Nephron (organoid): ENCODE measurements around the gene WDR93.
"Not testable (repeated sequence)": the region's sequence is repeated elsewhere in the genome, so short reads cannot be mapped to it uniquely, and the experiment has no call there.

Experiments used
- H3K27ac Mint-ChIP-seq, 3 experiments: 2 replicates each; pipeline ENCODE4 v1.8.0; 2020; ENCODE audit warnings: mixed read lengths in 3 of 3, mild to moderate bottlenecking in 2 of 3, moderate library complexity in 1 of 3
- H3K27me3 Mint-ChIP-seq: 2 replicates; pipeline ENCODE4 v1.8.0; 2021; ENCODE audit warnings: low read depth, mild to moderate bottlenecking, moderate library complexity, mixed read lengths
- H3K36me3 Mint-ChIP-seq: 2 replicates; pipeline ENCODE4 v1.8.0; 2020; ENCODE audit warnings: low read depth, mixed read lengths
- H3K4me1 Mint-ChIP-seq: 2 replicates; pipeline ENCODE4 v1.8.0; 2020; ENCODE audit warnings: mixed read lengths
- H3K4me3 Mint-ChIP-seq, 3 experiments: 2 replicates each; pipeline ENCODE4 v1.8.0; 2020; ENCODE audit warnings: mild to moderate bottlenecking in 3 of 3, mixed read lengths in 3 of 3, moderate library complexity in 2 of 3
- H3K9me3 Mint-ChIP-seq: 2 replicates; pipeline ENCODE4 v1.8.0; 2020; ENCODE audit warnings: mixed read lengths
- TF ChIP-seq, protein P1 (sequence below), 3 experiments: fragments of 200-600 bp; sonication (generic); IDR thresholded peaks; one replicate each; pipeline ENCODE4 v1.5.0; 2021; ENCODE audit warnings: antibody characterized with exemption in 3 of 3; ENCODE audit not compliant: unreplicated experiment in 3 of 3

The WDR93 gene

DNA sequence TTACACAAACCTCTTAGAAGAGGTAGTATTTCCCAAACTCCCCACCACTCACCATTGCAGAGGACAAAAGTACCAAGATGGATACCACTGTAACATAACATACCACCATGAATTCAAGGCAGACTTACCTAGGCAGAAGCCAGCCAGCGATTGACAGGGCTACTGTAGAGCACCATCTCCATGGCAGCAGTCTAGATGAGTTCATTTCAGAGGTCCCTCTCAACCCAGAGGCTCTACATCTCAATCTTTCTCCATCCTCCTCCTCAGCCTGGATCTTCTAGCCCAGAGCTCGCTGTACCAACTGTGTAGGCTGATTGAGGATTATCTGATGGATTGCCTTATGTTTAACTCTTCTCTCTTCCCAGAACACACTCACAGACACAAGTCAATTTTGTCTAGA lies 9.5 kb upstream of the WDR93 start:
- TF ChIP-seq, protein P1, sequence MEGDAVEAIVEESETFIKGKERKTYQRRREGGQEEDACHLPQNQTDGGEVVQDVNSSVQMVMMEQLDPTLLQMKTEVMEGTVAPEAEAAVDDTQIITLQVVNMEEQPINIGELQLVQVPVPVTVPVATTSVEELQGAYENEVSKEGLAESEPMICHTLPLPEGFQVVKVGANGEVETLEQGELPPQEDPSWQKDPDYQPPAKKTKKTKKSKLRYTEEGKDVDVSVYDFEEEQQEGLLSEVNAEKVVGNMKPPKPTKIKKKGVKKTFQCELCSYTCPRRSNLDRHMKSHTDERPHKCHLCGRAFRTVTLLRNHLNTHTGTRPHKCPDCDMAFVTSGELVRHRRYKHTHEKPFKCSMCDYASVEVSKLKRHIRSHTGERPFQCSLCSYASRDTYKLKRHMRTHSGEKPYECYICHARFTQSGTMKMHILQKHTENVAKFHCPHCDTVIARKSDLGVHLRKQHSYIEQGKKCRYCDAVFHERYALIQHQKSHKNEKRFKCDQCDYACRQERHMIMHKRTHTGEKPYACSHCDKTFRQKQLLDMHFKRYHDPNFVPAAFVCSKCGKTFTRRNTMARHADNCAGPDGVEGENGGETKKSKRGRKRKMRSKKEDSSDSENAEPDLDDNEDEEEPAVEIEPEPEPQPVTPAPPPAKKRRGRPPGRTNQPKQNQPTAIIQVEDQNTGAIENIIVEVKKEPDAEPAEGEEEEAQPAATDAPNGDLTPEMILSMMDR (IDR thresholded peaks at IDR 0.05; ENCODE audit: unreplicated experiment in 3 of 3) = no peak
- Mint-ChIP-seq H3K27ac (peak overlapping the region in 2 of 3 experiments; percentile 47 to 71), H3K36me3 (peaks cover 18% of the 10 kb centered on the region), H3K4me3 (no peak overlapping the region), H3K9me3 (no peaks in the 10 kb centered on the region), H3K4me1 (peaks cover 31% of the 10 kb centered on the region), H3K27me3 (no peaks in the 10 kb centered on the region)

DNA sequence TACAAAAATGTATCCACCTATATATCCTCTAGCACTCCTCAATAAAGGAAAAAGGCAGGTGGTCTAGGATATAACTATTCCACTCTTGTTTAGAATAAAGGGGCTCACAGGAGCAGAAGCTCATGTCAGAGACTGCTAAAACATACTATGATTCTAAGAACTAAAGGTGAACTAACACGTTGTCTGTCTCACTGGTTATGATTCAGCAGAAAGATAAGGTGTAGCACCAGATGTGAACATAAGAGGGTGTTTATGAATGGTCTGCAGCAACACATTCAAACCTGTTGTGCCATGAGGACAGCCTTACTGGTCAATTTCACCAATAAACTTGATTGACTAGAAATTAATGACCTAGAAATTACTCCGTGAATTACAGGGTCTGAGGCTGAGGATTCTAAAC lies 4.6 kb upstream of the WDR93 start:
- Mint-ChIP-seq H3K27me3 (no peaks in the 10 kb centered on the region), H3K4me3 (no peak overlapping the region), H3K9me3 (no peaks in the 10 kb centered on the region), H3K4me1 (peaks cover 10% of the 10 kb centered on the region), H3K27ac (no peak overlapping the region), H3K36me3 (peaks cover 21% of the 10 kb centered on the region)
- TF ChIP-seq, protein P1 (IDR thresholded peaks at IDR 0.05; ENCODE audit: unreplicated experiment in 3 of 3) = no peak

- peak overlapping the region in 1 of 3 experiments; percentile 28 for H3K4me3 Mint-ChIP-seq
- no peak overlapping the region for H3K27ac Mint-ChIP-seq
- H3K9me3 Mint-ChIP-seq = no peaks in the 10 kb centered on the region
- H3K4me1 Mint-ChIP-seq = peaks cover 5% of the 10 kb centered on the region
- H3K36me3 Mint-ChIP-seq = peaks cover 17% of the 10 kb centered on the region
- TF ChIP-seq, protein P1 (IDR thresholded peaks at IDR 0.05; ENCODE audit: unreplicated experiment in 3 of 3) = no peak
- no peaks in the 10 kb centered on the region for H3K27me3 Mint-ChIP-seq
These were observed 4.1 kb upstream of the WDR93 start for GRCh38 chr15:89686522-89686921.

DNA sequence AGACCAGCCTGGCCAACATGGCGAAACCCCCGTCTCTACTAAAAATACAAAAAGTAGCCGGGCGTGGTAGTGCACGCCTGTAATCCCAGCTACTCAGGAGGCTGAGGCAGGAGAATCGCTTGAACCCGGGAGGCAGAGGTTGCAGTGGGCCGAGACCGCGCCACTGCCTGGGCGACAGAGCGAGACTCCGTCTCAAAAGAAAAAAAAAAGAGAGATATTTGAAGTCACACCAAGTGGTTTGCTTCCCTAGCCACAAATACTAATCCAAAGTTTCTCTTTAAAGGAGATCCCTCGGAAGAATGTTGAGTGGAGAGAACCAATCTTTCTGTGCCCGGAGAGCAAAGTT lies 708 bp upstream of the WDR93 start:
- H3K9me3 Mint-ChIP-seq, H3K4me1 Mint-ChIP-seq, H3K36me3 Mint-ChIP-seq, H3K27me3 Mint-ChIP-seq: not testable (repeated sequence)
- H3K4me3 Mint-ChIP-seq = peak overlapping the region; percentile 84 to 89 (median 89)
- peak overlapping the region in 2 of 3 experiments; percentile 50 to 58 for H3K27ac Mint-ChIP-seq

- peaks cover 3% of the 10 kb centered on the region for H3K9me3 Mint-ChIP-seq
- H3K27me3 Mint-ChIP-seq = peaks cover 18% of the 10 kb centered on the region
- H3K4me3 Mint-ChIP-seq = peak overlapping the region; percentile 54 to 77 (median 69)
- no peaks in the 10 kb centered on the region for H3K4me1 Mint-ChIP-seq
- H3K27ac Mint-ChIP-seq = no peak overlapping the region
- H3K36me3 Mint-ChIP-seq = peaks cover under 1% of the 10 kb centered on the region
- TF ChIP-seq, protein P1 (IDR thresholded peaks at IDR 0.05; ENCODE audit: unreplicated experiment in 3 of 3) = no peak
These were observed 2.5 kb downstream of the WDR93 start for GRCh38 chr15:89693091-89693490.

DNA sequence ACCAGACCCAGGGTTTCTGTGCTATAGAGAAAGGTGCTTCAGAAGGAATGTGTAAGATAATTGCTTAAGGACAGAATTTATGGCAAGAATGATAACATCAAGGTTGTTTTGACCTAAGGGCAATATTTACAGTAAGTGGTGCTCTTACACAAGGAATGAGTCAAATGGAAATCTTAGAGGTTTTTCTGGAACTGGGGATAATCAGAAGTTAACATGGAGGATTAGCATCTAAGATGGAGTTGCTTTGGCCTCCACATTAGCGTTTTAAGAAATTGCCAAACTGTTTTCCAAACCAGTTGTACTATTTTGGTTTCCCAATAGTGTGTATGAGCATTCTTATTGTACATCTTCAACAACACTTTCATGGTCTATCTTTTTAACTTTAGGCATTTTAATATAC lies 3.1 kb downstream of the WDR93 start:
- Mint-ChIP-seq H3K9me3 (peaks cover 3% of the 10 kb centered on the region), H3K4me1 (no peaks in the 10 kb centered on the region), H3K27ac (no peak overlapping the region), H3K4me3 (no peak overlapping the region), H3K27me3 (peaks cover 18% of the 10 kb centered on the region), H3K36me3 (no peaks in the 10 kb centered on the region)
- TF ChIP-seq, protein P1 (IDR thresholded peaks at IDR 0.05; ENCODE audit: unreplicated experiment in 3 of 3) = no peak
